H1 (cell line): ENCODE results near the gene LEMD1. TPM values are rescaled to one million over a fixed set of nuclear protein-coding genes. Genes with fewer than 3 reads are reported as not detected.
A peak's percentile ranks its signal among the peaks of the same experiment; 100 is the strongest.

Experiments used
- ASH2L ChIP-seq: fragments of 200-600, 300-600 bp; sonication (generic); IDR thresholded peaks from one replicate; pipeline ENCODE4 v1.7.1; 2017; ENCODE audit warnings: low read length
- CBX8 ChIP-seq: fragments of 300-800, 300-1000 bp; sonication (generic); IDR thresholded peaks from 2 replicates; pipeline ENCODE4 v1.7.1; 2016; ENCODE audit warnings: low read depth, low read length, borderline replicate concordance
- CHD2 ChIP-seq: IDR thresholded peaks from 2 replicates; pipeline ENCODE4 v1.6.1; 2012; ENCODE audit warnings: low read length, improper control_type of control experiment
- CREB1 ChIP-seq: IDR thresholded peaks from 2 replicates; pipeline ENCODE4 v1.6.1; 2012; ENCODE audit warnings: inconsistent platforms
- GTF2F1 ChIP-seq: IDR thresholded peaks from 2 replicates; pipeline ENCODE4 v1.6.1; 2012; ENCODE audit warnings: low read depth, low read length, improper control_type of control experiment, borderline replicate concordance
- HDAC6 ChIP-seq: IDR thresholded peaks from one replicate; pipeline ENCODE4 v1.7.1; 2012; ENCODE audit warnings: low read depth, mild to moderate bottlenecking, inconsistent platforms, low read length, moderate library complexity
- NANOG ChIP-seq: IDR thresholded peaks from 2 replicates; pipeline ENCODE4 v1.6.1; 2011; ENCODE audit warnings: low read length, low read depth, mild to moderate bottlenecking, inconsistent platforms; ENCODE audit not compliant: insufficient read depth, poor library complexity, severe bottlenecking
- PHF8 ChIP-seq: fragments of 200-600 bp; sonication (generic); conservative IDR thresholded peaks from 2 replicates; pipeline ENCODE4 v1.7.1; 2012; ENCODE audit warnings: low read depth, mild to moderate bottlenecking, inconsistent platforms, low read length, moderate library complexity
- SIN3A ChIP-seq, 2 experiments: IDR thresholded peaks in 1 of 2; conservative IDR thresholded peaks in 1 of 2; 2 replicates each; pipeline ENCODE4 v1.6.1; 2011 to 2012; ENCODE audit warnings: low read length in 2 of 2, improper control_type of control experiment in 1 of 2, low read depth in 1 of 2, mild to moderate bottlenecking in 1 of 2
- SIRT6 ChIP-seq: IDR thresholded peaks from one replicate; pipeline ENCODE4 v1.7.1; 2012; ENCODE audit warnings: low read length, inconsistent platforms
- polyA plus RNA-seq, 7 experiments: library from polyadenylated mRNA; depleted of rRNA in 3 of 7; stranded (reverse) in 5 of 7; unstranded in 2 of 7; fragments of >200 nt in 5 of 7; fragments of 200-250 nt in 2 of 7; gene quantifications; 1 replicate in 5 of 7; 2 replicates in 1 of 7; 4 replicates in 1 of 7; pipeline versions ENCODE4 v1.2.1 to v1.2.3, GENCODE V29; 2011 to 2013; ENCODE audit warnings: missing spikeins in 2 of 7, mixed read lengths in 2 of 7
- total RNA-seq: library from RNA; stranded (reverse); fragmentation: NEBNext Ultra II Directional; extraction: Animal tissue kit (Norgen Biotek cat#: 25700); gene quantifications from 2 replicates; pipeline ENCODE4 v1.2.1, GENCODE V29; 2021

The LEMD1 gene
- total and polyA plus RNA-seq, 2 of the 8 experiments (the other 6 are each of a cell fraction or from before 2014, with no cell fraction given): 10.0 to 10.5 TPM

DNA sequence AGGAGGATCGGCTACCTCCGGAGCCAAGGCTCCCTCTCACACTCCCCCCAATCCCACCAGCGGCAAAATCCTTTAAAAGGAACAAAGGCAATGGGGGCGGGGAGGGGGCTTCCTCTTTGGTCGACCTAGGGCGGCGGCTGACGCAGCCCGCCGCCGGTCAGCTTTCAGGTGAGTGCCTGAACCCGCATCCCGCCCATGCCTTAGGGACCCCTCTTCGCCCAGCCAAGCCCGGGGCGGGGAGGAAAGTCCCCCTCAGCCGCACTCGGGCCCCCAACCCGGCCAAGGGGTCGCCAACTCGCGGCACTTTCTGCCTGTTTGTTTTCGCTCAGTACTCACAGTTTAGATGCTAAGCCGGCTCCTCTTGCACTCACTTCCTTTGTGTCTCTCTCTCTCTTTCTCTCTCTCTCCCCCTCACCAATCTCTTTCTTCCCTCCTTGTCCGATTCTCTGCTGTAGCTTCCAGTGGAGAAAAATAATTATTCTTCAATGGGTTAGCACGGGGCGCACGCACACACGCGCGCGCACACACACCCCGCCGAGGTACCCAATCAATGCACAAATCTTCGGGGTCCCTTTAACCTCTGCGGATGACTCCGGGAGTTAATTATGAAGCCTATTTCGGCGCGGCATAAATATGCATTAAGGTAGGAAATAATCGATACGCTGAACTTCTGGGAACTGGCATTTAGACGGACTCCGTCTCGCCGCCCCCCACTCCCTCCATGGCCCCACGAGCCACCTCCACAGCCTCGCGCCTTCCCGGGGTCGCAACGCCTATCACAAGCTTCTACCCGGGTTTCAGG lies 33.9 kb upstream of the LEMD1 start, which contains the start of gene BLACAT1 (continued):
- TF ChIP-seq GTF2F1 (no peak), PHF8 (no peak), SIRT6 (no peak), CREB1 (no peak), CHD2 (no peak), CBX8 (no peak), ASH2L (peak; percentile 60), HDAC6 (no peak), NANOG (no peak), SIN3A (conservative IDR thresholded peaks at IDR 0.05 in 1 of 2, IDR thresholded peaks at IDR 0.05 in 1 of 2; ENCODE audit: low read depth in 1 of 2, low read length in 2 of 2) (0 out of 4 replicates have a peak, but pooled peaks of 1 of the 2 experiments have one; percentile 2)
